HL-60 (cell line): ENCODE results near the gene PRDM16.

ENCODE experiments used
- DNase-seq, 2 experiments: peaks; one replicate each; pipeline ENCODE4 v3.0.0-alpha.2; 2010 to 2020; ENCODE audit warnings: low read depth in 1 of 2, low spot score in 1 of 2
- H3K27ac ChIP-seq: fragments of 250-450 bp; sonication (Bioruptor Pico); replicated peaks from 2 replicates; pipeline ENCODE4 v1.5.1; 2020; ENCODE audit warnings: mild to moderate bottlenecking, moderate library complexity
- H3K27me3 ChIP-seq: fragments of 250-450 bp; sonication (Bioruptor Pico); 2 replicates; pipeline ENCODE4 v1.5.1; 2021; ENCODE audit warnings: mild to moderate bottlenecking, moderate library complexity; ENCODE audit not compliant: insufficient read depth, poor library complexity, severe bottlenecking
- H3K4me3 ChIP-seq: replicated peaks from 2 replicates; pipeline ENCODE4 v1.5.1; 2011; ENCODE audit warnings: mild to moderate bottlenecking, control low read depth, low read length; ENCODE audit not compliant: insufficient read depth
- GABPA ChIP-seq: IDR thresholded peaks from 2 replicates; pipeline ENCODE4 v1.6.1; 2012; ENCODE audit warnings: low read depth
- POLR2AphosphoS5 ChIP-seq: IDR thresholded peaks from 2 replicates; pipeline ENCODE4 v1.6.1; 2012; ENCODE audit warnings: low read depth
- REST ChIP-seq: IDR thresholded peaks from 2 replicates; pipeline ENCODE4 v1.6.1; 2012; ENCODE audit warnings: low read depth; ENCODE audit not compliant: insufficient replicate concordance
- SPI1 ChIP-seq: IDR thresholded peaks from 2 replicates; pipeline ENCODE4 v1.6.1; 2012; ENCODE audit warnings: low read depth, mild to moderate bottlenecking, borderline replicate concordance
- TF ChIP-seq, protein P1 (sequence below): IDR thresholded peaks from one replicate; pipeline ENCODE4 v1.5.1; 2011; ENCODE audit warnings: low read length, control low read depth, inconsistent platforms; ENCODE audit not compliant: insufficient read depth

PRDM16 gene

DNA sequence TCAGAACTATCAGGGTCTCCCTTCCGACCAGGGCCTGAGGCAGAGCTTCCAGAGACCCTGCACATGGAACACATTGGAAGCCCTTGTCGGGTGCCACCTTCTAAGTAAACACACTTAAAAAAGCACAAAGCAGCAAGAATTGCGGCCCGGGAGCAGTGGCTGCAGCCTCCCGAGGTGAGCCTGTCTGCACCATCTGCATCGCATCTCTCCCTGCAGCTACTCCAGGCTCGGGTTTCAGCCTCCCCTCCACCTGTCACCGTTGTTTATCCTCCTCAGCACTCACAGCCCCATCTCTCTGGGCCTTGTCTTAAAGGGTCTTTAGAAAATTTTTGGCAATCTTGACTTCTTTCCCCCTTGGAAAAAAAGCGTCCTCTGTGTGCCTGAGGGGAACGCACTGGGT, 290.3 kb downstream of the PRDM16 start:
- H3K27ac ChIP-seq: no peak overlapping the region
- peaks cover 6% of the 10 kb centered on the region for H3K27me3 ChIP-seq
- H3K4me3 ChIP-seq: no peak overlapping the region
- no peak for TF ChIP-seq GABPA
- TF ChIP-seq, protein P1, sequence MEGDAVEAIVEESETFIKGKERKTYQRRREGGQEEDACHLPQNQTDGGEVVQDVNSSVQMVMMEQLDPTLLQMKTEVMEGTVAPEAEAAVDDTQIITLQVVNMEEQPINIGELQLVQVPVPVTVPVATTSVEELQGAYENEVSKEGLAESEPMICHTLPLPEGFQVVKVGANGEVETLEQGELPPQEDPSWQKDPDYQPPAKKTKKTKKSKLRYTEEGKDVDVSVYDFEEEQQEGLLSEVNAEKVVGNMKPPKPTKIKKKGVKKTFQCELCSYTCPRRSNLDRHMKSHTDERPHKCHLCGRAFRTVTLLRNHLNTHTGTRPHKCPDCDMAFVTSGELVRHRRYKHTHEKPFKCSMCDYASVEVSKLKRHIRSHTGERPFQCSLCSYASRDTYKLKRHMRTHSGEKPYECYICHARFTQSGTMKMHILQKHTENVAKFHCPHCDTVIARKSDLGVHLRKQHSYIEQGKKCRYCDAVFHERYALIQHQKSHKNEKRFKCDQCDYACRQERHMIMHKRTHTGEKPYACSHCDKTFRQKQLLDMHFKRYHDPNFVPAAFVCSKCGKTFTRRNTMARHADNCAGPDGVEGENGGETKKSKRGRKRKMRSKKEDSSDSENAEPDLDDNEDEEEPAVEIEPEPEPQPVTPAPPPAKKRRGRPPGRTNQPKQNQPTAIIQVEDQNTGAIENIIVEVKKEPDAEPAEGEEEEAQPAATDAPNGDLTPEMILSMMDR: no peak
- TF ChIP-seq SPI1: no peak
- no peak for TF ChIP-seq REST
- TF ChIP-seq POLR2AphosphoS5: no peak
- DNase-seq: no peak

GRCh38 chr1:3359756-3360440, 290.9 kb downstream of the PRDM16 start:
- DNase-seq: no peak
- no peak overlapping the region for H3K27ac ChIP-seq
- TF ChIP-seq REST: no peak
- TF ChIP-seq SPI1: no peak
- TF ChIP-seq, protein P1: no peak
- no peak for TF ChIP-seq POLR2AphosphoS5
- TF ChIP-seq GABPA: no peak
- no peak overlapping the region for H3K4me3 ChIP-seq
- peaks cover 6% of the 10 kb centered on the region for H3K27me3 ChIP-seq

DNA sequence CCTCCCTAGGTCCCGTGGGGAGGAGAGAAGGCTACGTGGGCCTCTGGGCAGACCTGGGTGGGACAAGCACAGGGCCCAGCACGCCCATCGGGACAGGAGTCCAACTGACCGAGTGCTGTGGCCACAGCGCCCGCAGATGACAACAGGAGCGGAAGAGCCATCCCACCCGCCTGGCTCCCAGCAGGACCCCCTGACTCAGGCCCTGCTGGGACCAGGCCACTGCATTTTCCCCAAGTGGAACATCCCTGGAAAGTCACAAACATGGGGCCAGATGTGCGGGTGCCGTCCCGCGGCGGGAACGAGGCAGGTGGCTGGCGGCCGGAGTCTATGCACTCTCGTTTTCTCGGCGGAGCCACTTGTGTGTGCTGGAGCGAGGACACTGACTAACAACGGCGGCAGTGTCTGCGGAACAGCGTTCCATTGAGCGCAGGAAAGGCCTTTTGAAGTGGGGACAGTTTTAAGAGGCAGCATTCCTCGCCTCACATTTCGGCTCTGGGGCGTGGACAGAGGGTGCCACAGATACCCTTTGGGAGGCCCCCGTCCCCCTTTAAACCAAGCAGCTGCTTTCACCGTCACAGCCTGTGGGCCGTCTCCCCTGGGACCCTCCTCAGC, 291.7 kb downstream of the PRDM16 start:
- Histone ChIP-seq H3K27ac (no peak overlapping the region), H3K27me3 (peaks cover 12% of the 10 kb centered on the region), H3K4me3 (no peak overlapping the region)
- TF ChIP-seq SPI1: no peak
- no peak for TF ChIP-seq GABPA
- TF ChIP-seq REST: no peak
- TF ChIP-seq, protein P1: no peak
- no peak for TF ChIP-seq POLR2AphosphoS5
- no peak for DNase-seq
